Duodenal mucosa (tissue), 2 donors: Measurements from ENCODE around the gene SYNDIG1.

Source experiments
- H3K27ac ChIP-seq: one replicate; pipeline ENCODE4 v1.7.0; 2013; ENCODE audit warnings: low read depth, low read length
- H3K27me3 ChIP-seq, 2 donors: one replicate each; pipeline ENCODE4 v1.7.0; 2013; ENCODE audit warnings: low read length in 2 of 2, control low read depth in 1 of 2; ENCODE audit not compliant: insufficient read depth in 2 of 2, control insufficient read depth in 1 of 2
- H3K36me3 ChIP-seq, 2 donors: one replicate each; pipeline ENCODE4 v1.7.0; 2013; ENCODE audit warnings: low read length in 2 of 2, control low read depth in 1 of 2; ENCODE audit not compliant: insufficient read depth in 2 of 2, control insufficient read depth in 1 of 2
- H3K4me1 ChIP-seq, 2 donors: one replicate each; pipeline ENCODE4 v1.7.0; 2013; ENCODE audit warnings: low read length in 2 of 2, control low read depth in 1 of 2; ENCODE audit not compliant: insufficient read depth in 2 of 2, control insufficient read depth in 1 of 2
- H3K4me3 ChIP-seq, 2 donors: one replicate each; pipeline ENCODE4 v1.7.0; 2013; ENCODE audit warnings: low read length in 2 of 2, low read depth in 1 of 2
- H3K9ac ChIP-seq, 2 donors: one replicate each; pipeline ENCODE4 v1.7.0; 2013; ENCODE audit warnings: low read length in 2 of 2, low read depth in 1 of 2
- H3K9me3 ChIP-seq, 2 donors: one replicate each; pipeline ENCODE4 v1.7.0; 2013; ENCODE audit warnings: low read length in 2 of 2, control low read depth in 1 of 2; ENCODE audit not compliant: control insufficient read depth in 1 of 2

Gene SYNDIG1

DNA sequence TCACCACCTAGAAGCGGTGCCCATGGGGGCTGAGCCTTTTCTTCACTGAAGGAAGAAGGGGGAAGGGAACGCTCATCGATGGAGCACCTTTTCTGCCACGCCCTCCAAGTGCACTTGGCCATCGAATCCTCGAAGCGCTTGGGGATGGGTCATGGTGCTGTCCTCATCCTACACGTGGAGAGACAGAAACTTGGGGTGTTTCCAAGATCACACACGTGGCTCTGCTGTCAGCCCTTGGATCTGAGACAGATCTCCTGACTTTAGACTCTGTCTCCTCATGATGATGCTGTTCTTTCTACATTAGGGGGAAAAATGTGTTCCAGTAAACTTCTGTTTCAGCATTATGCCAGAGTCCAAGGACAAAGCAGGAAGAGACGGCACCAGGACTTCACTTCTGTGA lies 78.5 kb downstream of the SYNDIG1 start:
- H3K4me3 ChIP-seq = no peak overlapping the region
- no peaks in the 10 kb centered on the region for H3K36me3 ChIP-seq
- no peaks in the 10 kb centered on the region for H3K9me3 ChIP-seq
- no peak overlapping the region for H3K9ac ChIP-seq
- no peaks in the 10 kb centered on the region for H3K27me3 ChIP-seq
- no peak overlapping the region for H3K27ac ChIP-seq
- no peaks in the 10 kb centered on the region for H3K4me1 ChIP-seq

DNA sequence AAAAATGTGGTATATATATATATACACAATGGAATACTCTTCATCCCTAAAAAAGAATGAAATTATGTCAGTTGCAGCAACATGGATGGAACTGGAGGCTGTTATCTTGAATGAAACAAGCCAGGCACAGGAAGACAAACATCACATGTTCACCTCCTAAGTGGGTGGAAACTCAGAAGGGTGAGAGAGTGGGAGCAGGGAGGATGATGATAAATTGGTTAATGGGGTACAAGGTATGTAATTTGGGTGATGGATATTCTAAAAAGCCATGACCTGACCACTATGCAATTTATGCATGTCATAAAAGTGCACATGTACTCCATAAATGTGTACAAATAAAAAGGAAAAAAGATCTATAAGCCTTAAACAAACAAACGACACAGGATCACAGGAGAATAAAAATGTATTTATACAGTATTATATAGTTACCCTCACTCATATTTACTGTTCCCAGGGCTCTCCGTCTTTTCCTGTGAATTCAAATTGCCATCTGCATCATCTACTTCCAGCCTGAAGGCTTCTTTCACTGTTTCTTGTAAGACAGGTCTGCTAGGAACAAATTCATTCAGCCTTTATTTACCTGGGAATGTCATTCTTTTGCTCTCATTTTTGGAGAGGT lies 89.8 kb downstream of the SYNDIG1 start:
- Histone ChIP-seq H3K36me3 (no peaks in the 10 kb centered on the region), H3K4me3 (no peak overlapping the region), H3K9me3 (peaks cover 4 to 8% of the 10 kb centered on the region in 2 donors), H3K27ac (no peak overlapping the region), H3K27me3 (no peaks in the 10 kb centered on the region), H3K9ac (no peak overlapping the region), H3K4me1 (no peaks in the 10 kb centered on the region)

DNA sequence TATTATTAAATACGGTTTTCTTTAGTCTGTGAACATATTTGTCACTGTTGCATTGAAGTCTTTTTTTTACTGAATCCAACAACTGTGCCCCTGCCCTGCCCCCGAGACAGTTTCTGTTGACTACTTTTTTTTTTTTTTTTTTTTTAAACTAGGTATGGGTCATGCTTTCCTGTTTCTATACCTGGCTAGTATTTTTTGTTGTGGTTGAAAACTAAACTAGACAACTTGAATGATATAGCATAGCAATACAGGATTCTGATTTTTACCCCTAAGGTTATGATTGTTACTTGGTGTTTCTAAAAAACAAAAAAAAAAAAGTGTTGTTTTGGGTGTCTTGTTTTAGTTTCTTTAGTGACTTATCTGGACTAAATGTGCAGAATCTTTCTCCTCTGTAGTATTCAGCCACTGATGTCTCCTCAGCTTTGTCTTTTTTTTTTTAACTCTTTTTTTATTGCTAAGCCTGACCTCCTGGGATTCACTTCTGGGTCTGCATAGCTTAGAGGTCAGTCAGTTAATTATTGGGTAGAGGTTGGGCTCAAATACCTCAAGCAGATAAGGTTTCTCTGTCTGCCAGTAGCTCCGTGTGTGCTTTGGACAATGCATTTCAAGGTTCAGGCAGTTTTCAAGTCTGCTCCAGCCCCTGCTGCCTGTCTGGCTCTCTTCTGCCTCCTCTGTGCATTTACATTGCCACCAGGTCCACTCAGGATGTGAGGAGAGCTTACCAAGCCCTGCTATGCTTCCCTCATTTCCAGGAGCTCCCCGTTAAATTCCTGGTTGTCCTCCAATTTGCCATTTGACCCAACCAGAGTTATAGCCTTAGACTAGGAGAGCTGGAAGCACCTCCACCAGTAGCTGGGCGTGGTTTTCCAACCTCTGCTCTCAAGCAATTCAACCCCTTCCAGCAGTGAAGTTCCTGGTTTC lies 91.4 kb downstream of the SYNDIG1 start:
- H3K4me3 ChIP-seq = no peak overlapping the region

DNA sequence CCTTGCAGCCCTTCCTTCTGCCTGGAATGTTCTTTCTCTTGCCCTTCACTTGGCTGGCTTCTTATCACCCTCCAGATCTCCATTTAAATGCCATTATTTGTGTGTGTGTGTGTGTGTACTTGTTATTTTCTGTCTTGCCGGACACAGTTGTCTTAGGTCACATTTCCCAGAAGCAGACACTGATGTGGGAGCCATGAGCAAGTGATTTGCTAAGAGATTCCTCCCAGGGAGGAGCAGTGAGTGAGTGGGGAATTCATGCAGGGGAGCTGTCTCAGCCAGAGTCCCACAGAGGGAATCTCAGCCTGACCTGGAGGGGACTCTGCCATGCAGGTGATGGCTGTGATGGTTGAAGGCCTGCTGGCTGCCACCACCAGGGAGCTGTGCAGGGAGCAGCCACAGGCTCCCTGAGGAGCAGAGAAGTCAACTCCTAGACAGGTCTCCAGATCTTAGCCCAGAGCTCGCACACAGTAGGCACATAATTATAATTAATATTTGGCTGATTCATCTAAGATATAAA lies 96.5 kb downstream of the SYNDIG1 start:
- H3K27me3 ChIP-seq = no peaks in the 10 kb centered on the region
- H3K9ac ChIP-seq = no peak overlapping the region
- no peaks in the 10 kb centered on the region for H3K36me3 ChIP-seq
- H3K4me1 ChIP-seq = no peaks in the 10 kb centered on the region
- no peak overlapping the region for H3K27ac ChIP-seq
- H3K9me3 ChIP-seq = peaks cover 4 to 8% of the 10 kb centered on the region in 2 donors
- H3K4me3 ChIP-seq = no peak overlapping the region

More for the DNA sequence above, 91.4 kb downstream of the SYNDIG1 start:
- Histone ChIP-seq H3K9ac (no peak overlapping the region), H3K27ac (no peak overlapping the region), H3K27me3 (no peaks in the 10 kb centered on the region), H3K4me1 (no peaks in the 10 kb centered on the region), H3K9me3 (peaks cover 4 to 8% of the 10 kb centered on the region in 2 donors), H3K36me3 (no peaks in the 10 kb centered on the region)

DNA sequence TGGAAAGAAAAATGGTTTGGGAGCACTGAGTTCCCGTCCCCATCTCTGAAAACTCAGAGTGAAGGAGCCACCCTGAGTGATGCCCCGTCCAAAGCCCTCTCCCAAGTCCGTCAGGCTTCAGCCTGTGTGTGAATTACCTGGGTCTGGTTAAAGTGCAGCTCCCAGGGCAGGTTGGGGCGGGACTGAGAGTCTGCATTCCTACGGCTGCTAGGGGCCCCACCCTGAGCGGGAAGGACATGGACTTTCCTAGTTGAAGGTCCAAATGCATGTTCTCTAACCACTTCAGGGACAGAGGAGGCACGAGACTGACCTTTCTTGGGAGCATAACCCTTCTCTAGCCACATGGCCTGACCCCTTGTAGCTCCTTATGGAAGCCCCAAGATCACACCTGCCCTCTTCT lies 97.2 kb downstream of the SYNDIG1 start:
- Histone ChIP-seq H3K4me3 (no peak overlapping the region), H3K9ac (no peak overlapping the region), H3K4me1 (no peaks in the 10 kb centered on the region), H3K27ac (no peak overlapping the region), H3K27me3 (no peaks in the 10 kb centered on the region), H3K9me3 (peaks cover 4 to 8% of the 10 kb centered on the region in 2 donors), H3K36me3 (no peaks in the 10 kb centered on the region)

DNA sequence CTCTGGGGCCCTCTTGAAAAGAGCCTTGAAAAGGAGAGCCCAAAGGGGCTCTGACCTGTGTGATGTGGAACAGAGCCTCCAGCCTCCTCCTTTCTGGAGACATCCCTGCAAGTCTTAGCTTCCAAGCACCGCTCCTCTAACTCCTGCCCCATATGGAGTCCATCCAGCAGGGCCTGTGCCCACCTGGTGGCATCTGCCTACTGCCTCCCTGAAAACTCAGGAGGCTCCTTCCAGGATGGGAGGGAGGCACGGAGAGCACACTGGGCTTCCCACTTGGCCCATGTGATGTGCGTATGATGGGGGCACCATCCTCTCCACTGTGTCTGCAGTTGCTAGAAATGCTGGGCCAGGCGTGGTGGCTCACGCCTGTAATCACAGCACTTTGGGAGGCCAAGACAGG lies 98.1 kb downstream of the SYNDIG1 start:
- no peaks in the 10 kb centered on the region for H3K36me3 ChIP-seq
- no peaks in the 10 kb centered on the region for H3K4me1 ChIP-seq
- no peak overlapping the region for H3K4me3 ChIP-seq
- no peak overlapping the region for H3K27ac ChIP-seq
- H3K27me3 ChIP-seq = no peaks in the 10 kb centered on the region
- peaks cover 4 to 8% of the 10 kb centered on the region in 2 donors for H3K9me3 ChIP-seq
- H3K9ac ChIP-seq = no peak overlapping the region

DNA sequence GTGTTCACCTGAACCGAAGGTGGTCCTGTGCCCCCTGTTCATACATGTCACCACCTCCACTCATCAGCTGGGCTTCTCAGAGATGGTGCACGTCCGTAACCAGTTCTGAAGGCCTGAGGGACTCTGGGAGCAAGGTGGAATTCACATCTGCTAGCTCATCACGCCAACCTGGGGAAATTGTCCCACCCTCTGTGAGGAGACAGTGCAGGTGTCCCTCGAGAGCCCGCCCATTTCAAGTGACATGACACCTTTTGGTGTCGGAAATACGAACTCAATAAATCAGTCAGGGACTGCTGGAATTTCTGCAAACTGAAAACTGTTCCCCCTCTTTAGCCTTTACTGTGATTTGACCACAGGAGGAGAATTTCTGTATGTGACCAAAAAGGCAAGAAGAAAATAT lies 99.4 kb downstream of the SYNDIG1 start:
- H3K4me3 ChIP-seq = no peak overlapping the region
- no peak overlapping the region for H3K9ac ChIP-seq
- H3K27ac ChIP-seq = no peak overlapping the region
- H3K36me3 ChIP-seq = no peaks in the 10 kb centered on the region
- no peaks in the 10 kb centered on the region for H3K4me1 ChIP-seq
- no peaks in the 10 kb centered on the region for H3K9me3 ChIP-seq
- no peaks in the 10 kb centered on the region for H3K27me3 ChIP-seq

DNA sequence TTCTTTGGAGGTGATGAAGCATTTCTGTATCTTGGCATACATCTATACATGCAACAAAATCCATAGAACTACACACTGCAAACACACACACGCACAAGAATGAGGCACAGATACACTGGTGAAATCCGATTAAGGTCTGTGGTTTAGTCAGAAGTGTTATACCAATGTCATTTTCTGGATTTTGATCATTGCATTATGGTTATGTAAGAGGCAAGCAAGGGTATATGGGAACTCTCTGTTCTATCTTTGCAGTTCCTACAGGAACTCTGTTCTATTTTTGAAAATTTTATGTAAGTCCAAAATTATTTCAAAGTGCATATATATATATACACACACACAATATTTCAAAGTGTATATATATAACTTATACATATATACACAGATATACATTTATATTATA lies 101.7 kb downstream of the SYNDIG1 start:
- Histone ChIP-seq H3K4me1 (no peaks in the 10 kb centered on the region), H3K36me3 (no peaks in the 10 kb centered on the region), H3K9me3 (no peaks in the 10 kb centered on the region), H3K27ac (no peak overlapping the region), H3K9ac (no peak overlapping the region), H3K27me3 (no peaks in the 10 kb centered on the region), H3K4me3 (no peak overlapping the region)

DNA sequence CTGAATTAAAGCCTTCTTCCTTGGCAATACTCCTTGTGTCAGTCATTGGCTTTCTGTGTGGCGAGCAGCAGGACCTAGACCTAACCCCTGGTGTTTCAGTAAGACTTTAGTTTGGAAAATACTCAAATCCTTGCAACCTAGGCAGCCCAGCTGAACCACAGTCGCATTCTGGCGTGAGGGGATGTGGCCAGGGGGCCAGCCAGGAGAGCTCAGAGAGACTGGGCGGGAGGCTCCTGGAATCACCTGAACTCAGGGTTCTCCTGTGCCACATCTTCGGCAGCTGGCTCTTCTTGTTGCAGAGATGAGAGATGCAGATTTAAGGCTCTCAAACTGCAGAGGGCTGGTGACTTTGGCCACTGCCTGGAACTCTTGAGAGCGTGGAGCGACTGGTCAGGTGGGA lies 102.7 kb downstream of the SYNDIG1 start:
- no peak overlapping the region for H3K4me3 ChIP-seq
- no peak overlapping the region for H3K27ac ChIP-seq
- H3K4me1 ChIP-seq = no peaks in the 10 kb centered on the region
- H3K36me3 ChIP-seq = no peaks in the 10 kb centered on the region
- no peaks in the 10 kb centered on the region for H3K27me3 ChIP-seq
- H3K9ac ChIP-seq = no peak overlapping the region
- no peaks in the 10 kb centered on the region for H3K9me3 ChIP-seq

DNA sequence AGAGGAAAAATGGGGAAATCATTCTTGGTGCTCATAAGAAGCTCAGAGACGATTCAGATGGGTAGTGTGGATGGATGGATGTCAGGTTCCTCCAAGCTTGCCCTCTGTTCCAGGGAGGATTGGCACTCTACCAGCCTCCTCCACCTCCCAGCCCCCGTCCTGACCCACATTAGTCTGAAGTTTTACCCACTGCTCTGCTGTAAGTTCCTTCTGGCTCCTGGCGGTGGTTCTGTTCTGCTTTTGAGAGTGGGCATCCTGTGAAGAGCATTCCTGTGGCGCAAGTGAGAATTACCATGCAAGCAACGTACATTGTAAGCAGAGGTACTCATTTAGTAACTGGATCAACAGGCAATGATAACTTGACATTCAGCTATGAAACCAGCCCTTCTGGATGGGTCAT lies 103.4 kb downstream of the SYNDIG1 start:
- no peaks in the 10 kb centered on the region for H3K27me3 ChIP-seq
- no peak overlapping the region for H3K9ac ChIP-seq
- no peaks in the 10 kb centered on the region for H3K4me1 ChIP-seq
- no peaks in the 10 kb centered on the region for H3K9me3 ChIP-seq
- H3K36me3 ChIP-seq = no peaks in the 10 kb centered on the region
- no peak overlapping the region for H3K27ac ChIP-seq
- no peak overlapping the region for H3K4me3 ChIP-seq
